Effector CD4-positive, alpha-beta T cell (primary cell): ENCODE measurements around the gene SYT5. TPM values are rescaled to one million over a fixed set of nuclear protein-coding genes. Genes with fewer than 3 reads are reported as not detected.
"Not testable (repeated sequence)": the region's sequence is repeated elsewhere in the genome, so short reads cannot be mapped to it uniquely, and the experiment has no call there.

Source experiments
- DNase-seq: peaks from one replicate; pipeline ENCODE4 v3.0.0-alpha.2; 2020
- total RNA-seq: gene quantifications from one replicate; lab custom pipeline; 2026; lab: John Stamatoyannopoulos, UW

Gene SYT5
- total RNA-seq, result not detected

DNA sequence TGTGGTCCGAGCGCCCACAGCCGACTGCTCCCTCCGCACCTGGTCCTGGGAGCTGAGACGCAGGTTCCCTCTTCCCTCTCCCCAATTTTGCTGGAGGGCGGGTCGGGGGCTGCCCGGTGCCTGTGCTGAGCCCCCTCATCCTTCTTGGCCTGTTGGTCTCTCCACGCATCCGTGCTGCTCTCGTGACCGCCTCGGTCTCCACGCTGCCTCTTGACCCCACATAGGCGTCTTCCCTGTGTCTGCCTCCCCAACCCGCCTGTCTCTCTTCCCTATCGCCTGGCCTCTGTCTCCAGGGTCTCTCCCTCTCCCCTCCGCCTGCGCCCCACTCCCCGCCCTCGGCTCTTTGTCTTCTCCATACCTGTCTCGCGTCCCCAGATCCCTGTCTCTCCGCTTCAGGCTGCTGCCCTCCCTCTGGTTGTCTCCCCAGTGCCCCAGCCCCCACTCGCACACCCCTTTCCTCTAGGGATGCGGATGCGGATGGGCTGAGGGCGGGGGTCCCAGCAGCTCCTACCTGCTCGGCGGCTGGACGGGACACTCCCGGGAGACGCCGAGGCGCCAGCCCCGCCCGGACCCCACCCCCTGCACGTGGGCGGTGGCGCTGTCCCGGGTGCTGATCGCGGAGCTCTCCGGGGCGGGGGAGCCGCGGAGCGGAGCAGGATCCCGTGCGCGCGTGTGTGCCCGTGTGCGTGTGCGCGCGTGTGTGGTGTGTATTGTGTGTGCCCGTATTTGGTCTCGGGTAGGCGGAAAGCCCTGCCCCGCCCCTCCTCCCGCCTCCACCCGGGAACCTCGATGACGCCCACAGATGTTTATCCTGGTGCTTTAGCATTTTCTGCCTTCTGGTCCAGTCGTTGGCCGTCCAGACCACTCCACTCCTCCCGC is at the start of gene SYT5:
Gene SYT5, minus strand, starts transcription at position 684 of the 879 bp plus-strand sequence. CDS start 1,248 bp downstream, outside the sequence.
- DNase-seq, result peak; percentile 48

DNA sequence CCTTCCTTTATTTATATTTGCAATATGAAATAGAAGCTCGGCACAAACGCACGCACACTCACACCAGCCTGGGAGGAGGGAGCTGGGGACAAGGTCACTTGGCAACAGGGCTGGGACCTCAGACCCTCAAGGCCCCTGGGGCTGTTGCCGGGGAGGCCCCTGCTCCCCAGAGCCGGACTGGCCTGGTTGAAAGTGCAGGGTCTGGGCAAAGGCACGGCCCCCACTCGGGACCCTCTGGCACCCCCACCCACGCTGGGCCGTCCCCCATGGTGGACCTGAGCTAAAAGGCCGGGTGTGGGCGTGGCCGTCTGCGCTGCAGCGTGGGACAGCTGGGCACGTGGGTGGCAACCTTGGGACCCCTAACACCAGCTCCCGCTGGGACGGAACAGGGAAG is 49.7 kb upstream of the SYT5 start:
- DNase-seq, result no peak

DNA sequence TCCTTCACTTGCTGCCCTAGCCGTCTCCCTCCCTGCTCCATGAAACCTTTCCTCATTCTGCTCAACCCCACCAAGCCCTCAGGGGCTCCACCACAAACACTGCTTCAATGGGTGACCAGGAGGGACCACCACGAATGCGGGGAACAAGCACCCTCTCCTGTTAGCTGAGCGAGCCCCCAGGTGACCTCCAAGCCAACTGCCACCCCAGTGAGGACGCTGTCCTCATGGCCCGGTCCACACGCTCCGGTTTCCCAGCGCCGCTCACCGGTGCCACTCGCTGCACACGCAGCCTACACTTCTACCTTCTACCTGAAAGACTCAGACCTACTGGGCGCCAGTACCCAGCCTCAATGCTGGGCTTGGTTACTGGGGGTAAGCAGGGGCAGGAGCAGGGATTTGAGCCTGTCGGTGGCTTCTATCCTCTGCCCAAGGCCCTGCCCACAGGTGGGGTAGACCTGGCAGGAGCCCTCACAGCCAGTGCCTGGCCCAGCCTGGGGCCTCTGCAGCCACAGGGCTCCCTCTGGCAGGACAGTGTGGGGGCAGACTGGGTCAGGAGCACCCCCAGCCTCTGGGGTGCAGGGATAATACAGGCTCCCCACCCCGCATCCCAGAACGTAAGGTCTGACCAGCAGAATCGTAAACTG is 49.2 kb upstream of the SYT5 start:
- no peak for DNase-seq

DNA sequence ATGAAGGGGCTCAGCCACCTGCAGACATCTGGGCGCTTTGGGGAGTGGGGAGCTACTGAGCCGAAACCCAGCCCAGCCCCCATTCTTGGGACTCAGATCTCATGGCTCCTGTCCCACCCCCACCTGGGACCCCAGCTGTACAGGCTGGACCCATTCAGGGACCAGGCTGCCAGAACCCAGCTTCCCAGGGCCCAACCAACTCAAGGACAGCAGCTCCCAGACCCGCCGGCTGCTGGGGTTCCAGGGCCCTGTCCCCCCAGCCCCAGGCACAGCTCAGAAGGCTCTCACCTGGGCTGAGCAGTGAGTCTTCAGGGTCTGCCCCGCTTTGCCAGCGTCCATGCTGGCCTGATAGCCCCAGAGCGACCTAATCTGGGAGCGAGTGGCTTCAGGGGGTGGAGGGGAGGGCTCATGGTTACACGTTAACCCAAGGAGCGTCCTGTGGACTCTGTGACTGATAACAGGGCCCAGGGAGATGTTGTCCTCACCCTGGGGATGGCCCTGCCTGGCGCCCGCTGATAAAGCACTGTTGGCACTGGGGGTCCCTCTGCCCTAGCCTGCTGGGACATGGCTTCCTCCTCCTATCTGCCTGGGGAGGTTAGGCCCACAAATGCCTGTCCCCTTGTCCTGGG is 48.4 kb upstream of the SYT5 start, which contains the start of gene TMEM86B:
Gene TMEM86B, minus strand, starts transcription at position 361 of the 629 bp plus-strand sequence. Its CDS starts 22 bp downstream, at position 339.
- DNase-seq, result no peak

DNA sequence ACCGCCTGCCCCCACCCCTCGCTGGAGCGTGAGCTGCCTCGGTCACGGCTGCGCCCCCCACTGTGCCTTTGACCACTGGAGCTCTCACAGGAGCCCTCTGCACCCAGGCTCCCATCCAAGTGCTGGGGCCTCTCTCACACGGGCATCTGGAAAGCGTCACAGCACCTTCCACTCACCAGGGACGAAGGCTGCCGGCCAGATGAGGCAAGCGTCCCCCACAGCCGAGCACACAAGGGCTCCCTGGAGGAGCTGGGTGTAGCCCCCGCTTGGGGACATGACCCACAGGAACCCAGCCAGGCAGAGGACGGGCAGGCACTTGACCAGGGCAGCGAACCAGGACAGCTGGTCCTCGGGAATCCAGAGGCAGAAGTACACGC is 47.9 kb upstream of the SYT5 start:
- DNase-seq, result no peak

DNA sequence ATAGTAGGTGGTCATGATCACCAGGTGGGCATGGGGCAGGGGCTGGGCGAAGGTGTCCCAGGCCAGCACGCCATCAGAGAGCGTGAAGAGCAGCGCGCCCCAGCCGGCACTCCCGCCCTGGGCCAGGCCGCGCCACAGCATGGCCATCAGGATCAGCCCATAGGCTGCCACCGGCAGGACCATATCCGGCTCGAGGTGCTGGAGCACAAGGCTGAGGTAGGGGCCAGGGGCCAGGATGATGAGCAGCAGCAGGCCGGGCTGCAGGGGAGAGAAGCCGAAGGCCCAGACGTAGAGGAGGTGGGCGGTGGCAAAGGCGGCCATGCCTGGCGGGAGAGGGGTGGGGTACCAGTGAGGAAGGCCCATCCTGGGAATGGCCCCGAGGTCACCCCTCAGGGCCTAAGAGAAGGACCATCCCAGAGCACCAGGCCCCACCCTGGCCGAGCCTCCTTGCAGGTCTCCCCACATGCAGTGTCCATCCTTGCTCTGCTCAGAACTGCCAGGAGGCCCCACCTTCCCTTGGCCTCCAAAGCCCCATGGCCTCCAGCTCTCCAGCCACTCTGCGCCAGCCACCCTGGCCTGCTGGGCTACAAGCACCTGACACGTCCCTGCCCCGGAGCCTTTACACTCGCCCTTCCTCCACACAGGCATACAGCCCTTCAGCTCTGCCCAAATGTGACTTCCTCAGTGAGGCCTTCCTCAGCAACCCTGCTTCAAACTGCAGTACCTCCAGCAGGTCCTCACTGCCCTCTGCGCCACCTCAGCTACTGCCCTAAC is 47.3 kb upstream of the SYT5 start:
- no peak for DNase-seq

DNA sequence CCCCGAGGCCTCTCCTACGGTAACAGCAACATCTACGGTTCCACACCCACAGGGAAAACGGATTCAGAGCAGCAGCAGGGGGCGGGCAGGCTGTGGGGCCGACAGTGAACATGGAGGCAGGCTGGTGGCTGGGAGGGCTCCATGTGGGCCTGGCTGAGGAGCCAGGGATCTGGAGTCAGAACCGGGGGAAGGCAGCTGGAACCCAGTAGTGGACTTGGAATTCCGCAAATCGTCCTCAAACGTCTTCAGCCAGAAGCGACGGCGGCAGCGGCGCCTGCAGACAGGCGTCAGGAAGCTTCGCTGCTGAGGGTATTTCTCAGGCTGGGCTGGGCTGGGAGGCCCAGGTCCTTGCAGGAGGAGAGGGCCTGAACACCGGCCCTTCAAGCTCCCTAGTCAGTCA is 46.7 kb upstream of the SYT5 start:
- DNase-seq, result no peak

DNA sequence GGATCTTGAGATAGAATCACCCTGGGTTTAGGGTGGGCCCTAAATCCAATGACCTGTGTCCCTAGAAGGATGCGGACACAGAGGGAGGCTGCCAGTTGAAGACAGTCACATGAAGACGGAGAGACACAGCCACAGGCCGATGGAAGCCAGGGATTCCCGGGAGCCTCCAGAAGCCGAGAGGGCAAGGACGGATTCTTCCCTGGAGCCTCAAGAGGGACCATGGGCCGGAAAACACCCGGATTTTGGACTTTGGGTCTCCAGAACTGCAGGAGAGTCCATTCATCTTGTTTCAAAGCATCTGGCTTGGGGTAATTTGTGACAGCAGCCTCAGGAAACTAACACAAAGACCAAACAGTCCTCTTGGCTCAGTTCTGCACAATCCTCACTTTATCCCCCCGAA is 46.2 kb upstream of the SYT5 start:
- DNase-seq, result no peak

DNA sequence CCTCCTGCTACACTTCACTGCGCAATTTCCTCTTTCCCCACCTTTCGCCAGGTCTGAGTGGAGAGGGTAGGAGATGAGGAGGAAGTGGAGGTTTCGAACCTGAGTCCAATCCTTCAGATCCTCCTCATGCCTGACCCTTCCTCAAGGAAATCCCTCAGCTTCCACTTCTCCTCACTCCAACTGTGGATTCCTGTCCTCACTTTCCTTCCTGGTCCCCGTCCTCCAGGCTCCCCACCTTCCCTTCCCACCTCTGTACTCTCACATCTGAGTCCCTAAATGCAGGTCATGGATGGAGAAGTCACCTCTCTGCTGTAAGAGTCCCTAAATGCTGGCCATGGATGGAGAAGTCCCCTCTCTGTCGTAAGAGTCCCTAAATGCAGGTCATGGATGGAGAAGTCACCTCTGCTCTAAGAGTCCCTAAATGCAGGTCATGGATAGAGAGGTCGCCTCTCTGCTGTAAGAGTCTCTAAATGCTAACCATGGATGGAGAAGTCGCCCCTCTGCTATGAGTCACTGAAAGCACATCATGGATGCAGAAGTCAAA is 45.4 kb upstream of the SYT5 start:
- no peak for DNase-seq

DNA sequence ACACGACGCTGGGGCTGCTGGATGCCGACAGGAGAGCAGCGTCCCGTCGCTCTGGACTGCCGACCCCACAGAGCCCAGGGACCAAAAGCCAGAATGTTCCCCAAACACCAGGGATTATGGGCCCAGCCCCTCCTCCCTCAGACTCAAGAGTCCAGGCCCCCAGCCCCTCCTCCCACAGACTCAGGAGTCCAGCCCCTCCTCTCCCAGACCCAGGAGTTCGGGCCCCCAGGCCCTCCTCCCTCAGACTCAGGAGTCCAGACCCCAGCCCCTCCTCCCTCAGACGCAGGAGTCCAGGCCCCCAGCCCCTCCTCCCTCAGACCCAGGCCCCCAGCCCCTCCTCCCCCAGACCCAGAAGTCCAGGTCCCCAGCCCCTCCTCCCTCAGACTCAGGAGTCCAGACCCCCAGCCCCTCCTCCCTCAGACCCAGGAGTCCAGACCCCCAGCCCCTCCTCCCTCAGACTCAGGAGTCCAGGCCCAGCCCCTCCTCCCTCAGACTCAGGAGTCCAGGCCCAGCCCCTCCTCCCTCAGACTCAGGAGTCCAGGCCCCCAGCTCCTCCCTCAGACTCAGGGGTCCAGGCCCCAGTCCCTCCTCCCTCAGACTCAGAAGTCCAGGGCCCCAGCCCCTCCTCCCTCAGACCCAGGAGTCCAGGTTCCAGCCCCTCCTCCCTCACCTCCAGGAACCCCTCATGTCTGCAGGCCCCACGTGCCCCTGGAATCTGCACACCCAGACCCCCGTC is 44.8 kb upstream of the SYT5 start:
- not testable (repeated sequence) for DNase-seq

DNA sequence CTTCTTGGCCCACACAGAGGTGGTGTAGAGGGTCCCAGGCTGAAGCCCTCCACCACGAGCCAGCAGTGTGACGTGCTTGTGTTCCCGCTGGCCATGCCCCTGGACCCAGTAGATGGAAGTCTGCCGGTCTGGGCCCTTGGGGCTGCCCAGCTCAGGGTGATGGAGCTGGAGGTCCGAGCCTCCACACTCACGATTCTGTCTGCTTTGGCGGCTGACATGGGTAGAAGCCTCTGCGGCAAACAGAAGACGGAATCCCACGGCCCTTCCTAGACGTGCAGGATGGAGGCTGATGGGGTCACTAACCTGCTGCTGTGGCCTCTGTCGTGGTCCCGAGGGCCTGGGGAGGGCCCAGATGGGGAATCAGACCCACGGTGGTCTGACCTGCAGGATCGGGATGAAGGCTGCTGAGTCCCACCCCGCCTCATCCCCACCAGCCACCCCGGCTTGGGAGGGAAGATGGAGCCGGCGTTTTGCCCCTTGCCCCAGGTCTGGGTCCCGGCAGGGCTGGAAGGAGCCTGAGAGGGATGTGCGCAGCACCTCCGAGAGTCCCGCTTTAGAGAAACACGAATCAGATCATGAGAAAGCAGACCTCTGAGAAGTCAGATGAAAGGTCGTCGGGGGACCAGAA is 44.1 kb upstream of the SYT5 start:
- DNase-seq, result no peak

DNA sequence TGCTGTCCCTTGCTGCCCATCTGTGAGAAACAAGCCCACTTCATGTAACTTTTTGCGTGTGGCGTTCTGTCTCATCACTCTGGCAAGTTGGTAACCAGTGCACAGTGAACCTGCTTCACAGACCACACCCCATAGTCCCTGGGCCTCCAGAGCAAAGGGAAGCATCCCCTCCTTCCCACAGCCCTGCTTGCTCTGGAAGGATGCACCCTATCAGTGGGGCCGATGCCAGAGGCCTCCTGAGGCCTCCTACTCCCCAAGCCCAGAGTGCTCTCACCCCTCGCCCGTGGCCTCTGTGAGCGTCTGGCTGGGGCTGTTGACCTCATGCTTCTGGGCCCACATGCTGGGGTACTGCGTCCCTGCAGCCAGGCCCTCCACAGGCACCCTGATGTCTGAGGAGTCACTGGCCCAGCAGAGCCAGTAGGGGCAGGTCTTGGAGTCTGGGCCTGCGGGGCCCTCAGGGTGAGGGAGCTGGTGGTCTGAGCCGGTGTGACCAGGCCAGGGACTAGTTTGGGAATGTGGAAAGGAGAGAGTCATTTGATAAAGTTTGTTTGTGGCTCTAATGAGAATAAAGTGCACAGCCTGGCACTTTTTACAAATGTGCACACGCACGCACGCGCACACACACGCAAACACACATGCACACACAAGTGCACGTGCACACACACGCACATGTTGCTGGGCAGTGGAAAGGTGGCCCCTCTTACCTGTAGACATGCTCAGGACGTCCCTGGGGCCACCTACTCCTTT is 43.4 kb upstream of the SYT5 start:
- no peak for DNase-seq

DNA sequence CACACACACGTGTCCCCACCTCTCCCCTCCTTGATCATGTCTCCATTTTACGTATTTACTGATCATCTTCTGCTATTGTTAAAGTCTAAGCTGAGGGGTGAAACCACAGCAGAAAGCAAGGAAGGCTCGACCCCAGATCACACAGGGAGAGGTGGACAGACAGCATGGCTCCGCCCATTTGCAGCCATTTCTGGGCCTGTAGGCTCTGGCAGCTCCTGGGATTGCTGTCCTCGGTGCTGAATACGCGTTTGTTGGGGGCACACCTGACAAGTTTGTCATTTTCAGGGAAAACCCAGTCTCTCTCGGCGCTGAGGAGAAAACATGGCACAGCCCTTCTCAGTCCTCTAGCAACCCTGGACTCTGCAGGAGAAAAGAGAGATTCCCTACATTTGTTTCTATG is 40.4 kb upstream of the SYT5 start:
- no peak for DNase-seq

DNA sequence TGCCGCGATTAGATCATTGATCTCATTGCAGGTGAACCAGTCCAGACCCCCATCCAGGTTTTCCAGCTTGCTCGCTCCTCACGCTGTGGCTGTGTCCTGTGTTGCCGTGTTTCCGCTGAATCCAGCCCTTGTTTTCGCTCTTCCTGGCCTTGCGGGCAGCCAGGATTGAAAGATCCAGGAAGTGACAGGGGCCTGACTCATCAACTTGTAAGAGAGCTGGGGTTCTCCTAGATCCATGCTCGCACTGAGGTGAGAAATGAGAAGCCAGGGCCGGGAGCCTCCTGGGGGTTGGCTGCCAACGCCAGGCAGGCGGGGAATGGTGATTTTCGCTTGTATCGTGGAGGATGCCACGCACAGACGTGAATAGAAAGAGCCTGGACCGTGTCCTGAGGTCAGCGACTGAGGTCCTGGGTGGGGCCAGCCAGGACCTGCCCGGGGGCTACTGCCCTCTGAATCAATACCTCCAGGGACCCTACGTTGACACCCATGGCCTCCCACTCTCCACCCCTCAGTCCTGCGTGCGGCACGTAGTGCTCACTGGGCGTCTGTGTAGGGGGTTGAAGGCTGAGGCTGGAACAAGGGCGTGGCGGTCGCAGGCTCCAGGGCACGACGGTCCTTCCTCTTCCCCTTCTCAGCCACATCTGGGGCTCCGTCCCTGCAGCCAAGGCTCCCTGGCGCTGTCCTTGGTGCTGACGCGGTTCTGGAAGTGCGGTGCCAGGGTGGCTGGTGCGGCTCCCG is 36.5 kb upstream of the SYT5 start:
- DNase-seq, result peak; percentile 24

DNA sequence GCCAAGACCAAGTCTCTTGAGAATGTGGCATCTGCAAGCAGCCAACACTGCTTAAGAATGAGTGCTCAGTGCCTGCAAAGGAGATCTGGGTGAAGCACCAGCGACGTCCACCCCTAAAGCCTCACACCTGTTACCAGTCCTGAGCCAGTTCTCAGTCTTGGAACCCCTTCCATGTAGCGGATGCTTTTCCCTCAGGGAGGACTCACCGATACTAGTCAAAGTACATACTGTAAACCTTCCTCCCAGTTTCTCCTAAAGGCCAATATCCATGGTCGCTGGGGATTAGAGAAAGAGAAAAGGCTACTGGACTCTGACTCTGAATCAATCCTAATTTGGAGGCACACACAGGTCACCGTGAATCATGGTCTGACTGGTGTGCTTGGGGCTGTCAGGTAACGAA is 33.5 kb upstream of the SYT5 start:
- DNase-seq, result no peak

DNA sequence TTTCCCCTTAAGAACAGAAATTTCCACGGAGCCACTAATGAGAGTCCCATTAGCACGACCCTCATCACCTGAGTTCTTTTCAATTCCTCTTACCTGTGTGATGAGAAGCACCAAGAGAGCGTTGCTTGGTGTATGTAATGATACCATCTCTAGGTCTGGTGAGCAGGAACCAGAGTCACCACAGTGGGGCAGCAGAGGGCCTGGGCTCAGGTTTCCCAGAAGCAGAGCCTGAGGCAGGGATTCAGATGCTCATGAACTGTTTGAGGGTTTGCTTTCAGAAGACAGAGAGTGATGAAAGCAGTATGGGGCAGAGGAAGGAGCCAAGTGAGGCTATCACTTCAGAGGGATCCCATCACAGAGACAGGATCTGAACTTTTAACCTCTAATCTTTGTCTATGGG is 32.4 kb upstream of the SYT5 start:
- no peak for DNase-seq

DNA sequence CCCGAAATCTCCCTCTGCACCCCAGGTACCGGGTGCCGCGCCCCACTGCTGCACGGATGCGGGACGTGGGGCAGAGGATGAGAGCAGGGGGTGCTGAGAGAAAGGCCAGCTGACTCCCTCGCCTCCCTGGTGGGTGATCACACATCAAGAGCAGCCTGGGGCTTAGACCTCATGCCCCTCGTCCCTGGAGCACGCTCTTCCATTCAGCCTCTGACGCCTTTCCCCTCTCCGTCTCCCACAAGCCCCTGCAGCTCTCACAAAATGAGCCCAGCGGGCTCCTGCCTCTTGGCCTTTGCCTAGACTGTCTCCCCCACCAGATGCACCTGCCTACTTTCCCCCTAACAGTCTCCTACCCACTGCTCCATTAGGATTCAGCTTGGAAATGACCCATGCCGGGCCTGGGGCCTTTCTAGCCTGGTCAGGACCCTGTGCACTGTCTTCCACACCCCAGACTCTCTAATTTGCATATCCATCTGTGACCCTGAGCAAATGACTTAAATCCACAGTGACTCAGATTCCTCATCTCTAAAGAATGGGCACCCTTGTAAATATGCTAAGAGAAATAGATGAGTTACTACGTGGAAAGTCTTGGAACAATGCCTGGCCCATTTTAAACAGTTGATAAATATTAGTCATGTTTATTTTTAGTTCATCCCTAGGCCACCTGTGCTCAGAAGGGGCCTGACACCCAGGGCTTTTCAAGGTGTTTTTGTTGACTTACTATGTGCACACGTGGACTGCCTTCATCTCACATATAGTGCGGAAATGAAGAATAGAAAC is 29.8 kb upstream of the SYT5 start:
- no peak for DNase-seq

DNA sequence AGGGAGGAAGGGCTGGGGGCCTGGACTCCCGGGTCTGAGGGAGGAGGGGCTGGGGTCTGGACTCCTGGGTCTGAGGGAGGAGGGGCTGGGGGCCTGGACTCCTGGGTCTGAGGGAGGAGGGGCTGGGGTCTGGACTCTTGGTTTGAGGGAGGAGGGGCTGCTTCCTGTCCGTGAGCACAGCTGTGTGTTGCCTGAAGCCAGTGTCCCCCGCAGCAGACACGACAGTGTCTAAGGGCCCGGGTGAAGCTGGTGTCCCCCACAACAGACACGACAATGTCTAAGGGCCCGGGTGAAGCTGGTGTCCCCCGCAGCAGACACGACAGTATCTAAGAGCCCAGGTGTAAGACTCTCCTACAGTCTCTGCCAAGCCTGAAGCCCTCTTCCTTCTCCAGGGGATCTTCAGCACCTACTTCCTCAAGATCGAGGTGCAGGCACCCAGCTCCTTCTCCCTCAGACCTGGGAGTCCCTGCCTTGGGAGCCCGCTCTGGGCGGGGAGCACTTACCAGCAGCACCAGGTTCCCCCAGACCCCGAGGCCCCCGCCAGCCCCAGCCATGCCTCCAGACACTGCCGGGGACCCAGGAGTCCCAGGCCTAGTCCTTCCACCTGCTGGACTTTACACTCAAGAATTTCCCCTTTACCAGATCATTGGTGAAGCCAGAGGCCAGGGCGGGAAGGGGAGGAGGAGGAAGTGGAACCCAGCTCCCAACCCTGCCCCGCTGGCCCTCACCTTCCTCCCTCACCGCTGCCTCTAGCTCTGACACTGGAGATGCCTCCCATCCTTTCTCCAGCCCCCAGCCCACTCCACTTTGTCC is 29.0 kb upstream of the SYT5 start, which contains the start of gene PTPRH:
Gene PTPRH, minus strand, starts transcription at position 622 of the 813 bp plus-strand sequence. Its CDS starts 68 bp downstream, at position 554.
- DNase-seq, result no peak
